ENCODE data around the gene EVI2A. TPM values are rescaled to one million over a fixed set of nuclear protein-coding genes. Genes with fewer than 3 reads are reported as not detected.
"Not testable (repeated sequence)": the region's sequence is repeated elsewhere in the genome, so short reads cannot be mapped to it uniquely, and the experiment has no call there.

Gene EVI2A
- total RNA-seq, 1 donor from 2014 or later, result 45.2 TPM

GRCh38 chr17:31294820-31295488 lies 26.5 kb downstream of the EVI2A start:
- H3K27me3 ChIP-seq (ENCODE audit: low read depth), result no peaks in the 10 kb centered on the region
- no peaks in the 10 kb centered on the region for H3K9me3 ChIP-seq
- intact Hi-C loops (cut with DNase I), result no loop called here
- H3K27ac ChIP-seq, result no peak overlapping the region
- H3K4me1 ChIP-seq, result no peaks in the 10 kb centered on the region
- H3K36me3 ChIP-seq, result no peaks in the 10 kb centered on the region
- ATAC-seq, result no peak
- no peak overlapping the region for H3K4me3 ChIP-seq
- TF ChIP-seq CTCF (IDR thresholded peaks at IDR 0.05), result no peak
- no peak for DNase-seq

- Histone ChIP-seq H3K4me3 (no peak overlapping the region), H3K9me3 (no peaks in the 10 kb centered on the region), H3K27ac (no peak overlapping the region), H3K36me3 (no peaks in the 10 kb centered on the region), H3K27me3 (ENCODE audit: low read depth) (no peaks in the 10 kb centered on the region), H3K4me1 (no peaks in the 10 kb centered on the region)
- intact Hi-C loops (cut with DNase I), result no loop called here
- ATAC-seq (no peak), DNase-seq (no peak)
- no peak for TF ChIP-seq CTCF (IDR thresholded peaks at IDR 0.05)
Observed at GRCh38 chr17:31294231-31294630, 27.2 kb downstream of the EVI2A start.

GRCh38 chr17:31293581-31293980 lies 27.8 kb downstream of the EVI2A start:
- intact Hi-C loops (cut with DNase I), result no loop called here
- no peak for ATAC-seq
- Histone ChIP-seq H3K27ac (no peak overlapping the region), H3K4me3 (no peak overlapping the region), H3K4me1 (no peaks in the 10 kb centered on the region), H3K9me3 (no peaks in the 10 kb centered on the region), H3K27me3 (ENCODE audit: low read depth) (no peaks in the 10 kb centered on the region), H3K36me3 (no peaks in the 10 kb centered on the region)
- TF ChIP-seq CTCF (IDR thresholded peaks at IDR 0.05), result no peak
- no peak for DNase-seq

- no peak for DNase-seq
- TF ChIP-seq CTCF (IDR thresholded peaks at IDR 0.05), result no peak
- no peak for ATAC-seq
- no peaks in the 10 kb centered on the region for H3K9me3 ChIP-seq
- no peaks in the 10 kb centered on the region for H3K27me3 ChIP-seq (ENCODE audit: low read depth)
- H3K27ac ChIP-seq, result no peak overlapping the region
- H3K4me3 ChIP-seq, result no peak overlapping the region
- H3K4me1 ChIP-seq, result no peaks in the 10 kb centered on the region
- intact Hi-C loops (cut with DNase I), result no loop called here
- no peaks in the 10 kb centered on the region for H3K36me3 ChIP-seq
Observed at GRCh38 chr17:31291820-31292219, 29.6 kb downstream of the EVI2A start.

- Histone ChIP-seq H3K27me3 (ENCODE audit: low read depth) (no peaks in the 10 kb centered on the region), H3K4me3 (no peak overlapping the region), H3K9me3 (no peaks in the 10 kb centered on the region), H3K4me1 (no peaks in the 10 kb centered on the region), H3K27ac (no peak overlapping the region), H3K36me3 (no peaks in the 10 kb centered on the region)
- ATAC-seq, result no peak
- intact Hi-C loops (cut with DNase I), result no loop called here
- TF ChIP-seq CTCF (IDR thresholded peaks at IDR 0.05), result no peak
- no peak for DNase-seq
Observed at GRCh38 chr17:31289790-31290189, 31.6 kb downstream of the EVI2A start.

GRCh38 chr17:31287932-31288331 lies 33.5 kb downstream of the EVI2A start:
- H3K27ac ChIP-seq; H3K36me3 ChIP-seq; intact Hi-C loops (cut with DNase I); H3K4me3 ChIP-seq; ATAC-seq; H3K27me3 ChIP-seq (ENCODE audit: low read depth); H3K9me3 ChIP-seq; H3K4me1 ChIP-seq; DNase-seq: not testable (repeated sequence)
